H1 (cell line): ENCODE results near the gene COL27A1.

ENCODE experiments used
- ATF2 ChIP-seq: IDR thresholded peaks from 2 replicates; pipeline ENCODE4 v1.6.1; 2012; ENCODE audit warnings: low read length, inconsistent platforms
- CREB1 ChIP-seq: IDR thresholded peaks from 2 replicates; pipeline ENCODE4 v1.6.1; 2012; ENCODE audit warnings: inconsistent platforms
- CTCF ChIP-seq, 3 experiments: IDR thresholded peaks; 1 replicate in 2 of 3; 2 replicates in 1 of 3; pipeline versions ENCODE4 v1.5.1 to v1.6.1; 2011; ENCODE audit warnings: low read length in 3 of 3, mild to moderate bottlenecking in 3 of 3, inconsistent platforms in 2 of 3, low read depth in 1 of 3, moderate library complexity in 1 of 3; ENCODE audit not compliant: insufficient read depth in 1 of 3; ENCODE audit errors: control extremely low read depth in 1 of 3
- FOSL1 ChIP-seq: IDR thresholded peaks from 2 replicates; pipeline ENCODE4 v1.6.1; 2011; ENCODE audit warnings: mild to moderate bottlenecking, low read depth, low read length, moderate library complexity; ENCODE audit not compliant: insufficient read depth
- MAX ChIP-seq: IDR thresholded peaks from 2 replicates; pipeline ENCODE4 v1.6.1; 2012; ENCODE audit warnings: inconsistent platforms
- POLR2A ChIP-seq, 2 experiments: IDR thresholded peaks; 1 replicate in 1 of 2; 2 replicates in 1 of 2; pipeline ENCODE4 v1.6.1; 2011; ENCODE audit warnings: low read depth in 2 of 2, low read length in 2 of 2, mild to moderate bottlenecking in 2 of 2; ENCODE audit errors: control extremely low read depth in 1 of 2
- POLR2AphosphoS5 ChIP-seq: IDR thresholded peaks from 2 replicates; pipeline ENCODE4 v1.6.1; 2011; ENCODE audit warnings: low read depth, low read length
- SP1 ChIP-seq: IDR thresholded peaks from 2 replicates; pipeline ENCODE4 v1.6.1; 2011; ENCODE audit warnings: low read depth, low read length
- TBP ChIP-seq: IDR thresholded peaks from 2 replicates; pipeline ENCODE4 v1.6.1; 2011; ENCODE audit warnings: low read depth, low read length, improper control_type of control experiment
- TF ChIP-seq, protein P1 (sequence below): IDR thresholded peaks from 2 replicates; pipeline ENCODE4 v1.6.1; 2011; ENCODE audit warnings: low read length, improper control_type of control experiment

GRCh38 chr9:114114364-114114763 lies 41.0 kb upstream of the COL27A1 start:
- TF ChIP-seq FOSL1 = no peak
- no peak for TF ChIP-seq CTCF (IDR thresholded peaks at IDR 0.05; ENCODE audit: control extremely low read depth in 1 of 3, insufficient read depth in 1 of 3, low read depth in 1 of 3, low read length in 3 of 3)
- no peak for TF ChIP-seq ATF2
- no peak for TF ChIP-seq SP1
- TF ChIP-seq POLR2AphosphoS5 = no peak
- TF ChIP-seq TBP = no peak
- TF ChIP-seq, protein P1, sequence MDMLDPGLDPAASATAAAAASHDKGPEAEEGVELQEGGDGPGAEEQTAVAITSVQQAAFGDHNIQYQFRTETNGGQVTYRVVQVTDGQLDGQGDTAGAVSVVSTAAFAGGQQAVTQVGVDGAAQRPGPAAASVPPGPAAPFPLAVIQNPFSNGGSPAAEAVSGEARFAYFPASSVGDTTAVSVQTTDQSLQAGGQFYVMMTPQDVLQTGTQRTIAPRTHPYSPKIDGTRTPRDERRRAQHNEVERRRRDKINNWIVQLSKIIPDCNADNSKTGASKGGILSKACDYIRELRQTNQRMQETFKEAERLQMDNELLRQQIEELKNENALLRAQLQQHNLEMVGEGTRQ = no peak
- no peak for TF ChIP-seq CREB1
- TF ChIP-seq POLR2A (IDR thresholded peaks at IDR 0.05; ENCODE audit: control extremely low read depth in 1 of 2, low read depth in 2 of 2, low read length in 2 of 2) = no peak
- no peak for TF ChIP-seq MAX
